IPS-18a (cell line): ENCODE measurements around the gene SPO11.

Experiments
- H3K27ac ChIP-seq: one replicate; pipeline ENCODE4 v1.5.1; 2013; ENCODE audit warnings: low read length
- H3K27me3 ChIP-seq: one replicate; pipeline ENCODE4 v1.6.1; 2013; ENCODE audit warnings: mild to moderate bottlenecking, low read length; ENCODE audit not compliant: control insufficient read depth, insufficient read depth
- H3K36me3 ChIP-seq: one replicate; pipeline ENCODE4 v1.6.1; 2013; ENCODE audit warnings: low read depth, low read length; ENCODE audit not compliant: control insufficient read depth
- H3K4me1 ChIP-seq: one replicate; pipeline ENCODE4 v1.6.1; 2013; ENCODE audit warnings: low read depth, low read length; ENCODE audit not compliant: control insufficient read depth
- H3K4me3 ChIP-seq: one replicate; pipeline ENCODE4 v1.5.1; 2013; ENCODE audit warnings: low read length
- H3K9ac ChIP-seq: one replicate; pipeline ENCODE4 v1.6.1; 2013; ENCODE audit warnings: mild to moderate bottlenecking, low read length, moderate library complexity
- H3K9me3 ChIP-seq: one replicate; pipeline ENCODE4 v1.6.1; 2013; ENCODE audit warnings: low read depth, low read length; ENCODE audit not compliant: control insufficient read depth

Gene SPO11

GRCh38 chr20:57381596-57382503, 52.2 kb downstream of the SPO11 start:
- no peak overlapping the region for H3K9ac ChIP-seq
- H3K36me3 ChIP-seq, result peaks cover 27% of the 10 kb centered on the region
- no peak overlapping the region for H3K4me3 ChIP-seq
- H3K27ac ChIP-seq, result no peak overlapping the region
- H3K27me3 ChIP-seq, result no peaks in the 10 kb centered on the region
- no peaks in the 10 kb centered on the region for H3K4me1 ChIP-seq
- H3K9me3 ChIP-seq, result no peaks in the 10 kb centered on the region

GRCh38 chr20:57382516-57382915, 52.9 kb downstream of the SPO11 start:
- Histone ChIP-seq H3K27ac (no peak overlapping the region), H3K4me1 (no peaks in the 10 kb centered on the region), H3K9me3 (no peaks in the 10 kb centered on the region), H3K9ac (no peak overlapping the region), H3K27me3 (no peaks in the 10 kb centered on the region), H3K36me3 (peaks cover 20% of the 10 kb centered on the region), H3K4me3 (no peak overlapping the region)

- no peak overlapping the region for H3K27ac ChIP-seq
- H3K9ac ChIP-seq, result no peak overlapping the region
- no peak overlapping the region for H3K4me3 ChIP-seq
- peaks cover 10% of the 10 kb centered on the region for H3K36me3 ChIP-seq
- H3K4me1 ChIP-seq, result no peaks in the 10 kb centered on the region
- no peaks in the 10 kb centered on the region for H3K9me3 ChIP-seq
- H3K27me3 ChIP-seq, result no peaks in the 10 kb centered on the region
Measured at GRCh38 chr20:57383447-57384347, 54.1 kb downstream of the SPO11 start.

- Histone ChIP-seq H3K27me3 (peaks cover under 1% of the 10 kb centered on the region), H3K36me3 (peaks cover 4% of the 10 kb centered on the region), H3K27ac (no peak overlapping the region), H3K4me3 (no peak overlapping the region), H3K4me1 (no peaks in the 10 kb centered on the region), H3K9ac (no peak overlapping the region), H3K9me3 (no peaks in the 10 kb centered on the region)
Measured at GRCh38 chr20:57384486-57384885, 54.9 kb downstream of the SPO11 start.

GRCh38 chr20:57384953-57385761, 55.6 kb downstream of the SPO11 start:
- Histone ChIP-seq H3K4me1 (peaks cover 5% of the 10 kb centered on the region), H3K9ac (no peak overlapping the region), H3K4me3 (no peak overlapping the region), H3K9me3 (no peaks in the 10 kb centered on the region), H3K27ac (no peak overlapping the region), H3K36me3 (no peaks in the 10 kb centered on the region), H3K27me3 (peaks cover 7% of the 10 kb centered on the region)

GRCh38 chr20:57385940-57386339, 56.3 kb downstream of the SPO11 start:
- peaks cover 12% of the 10 kb centered on the region for H3K4me1 ChIP-seq

GRCh38 chr20:57386762-57387161, 57.2 kb downstream of the SPO11 start:
- no peaks in the 10 kb centered on the region for H3K36me3 ChIP-seq
- no peak overlapping the region for H3K9ac ChIP-seq
- H3K27ac ChIP-seq, result no peak overlapping the region
- peaks cover 13% of the 10 kb centered on the region for H3K4me1 ChIP-seq
- no peaks in the 10 kb centered on the region for H3K9me3 ChIP-seq
- no peak overlapping the region for H3K4me3 ChIP-seq
- H3K27me3 ChIP-seq, result peaks cover 11% of the 10 kb centered on the region

More at GRCh38 chr20:57385940-57386339, 56.3 kb downstream of the SPO11 start:
- no peak overlapping the region for H3K4me3 ChIP-seq
- no peaks in the 10 kb centered on the region for H3K9me3 ChIP-seq
- peaks cover 11% of the 10 kb centered on the region for H3K27me3 ChIP-seq
- no peak overlapping the region for H3K27ac ChIP-seq
- no peaks in the 10 kb centered on the region for H3K36me3 ChIP-seq
- H3K9ac ChIP-seq, result no peak overlapping the region

- H3K4me1 ChIP-seq, result peaks cover 13% of the 10 kb centered on the region
- H3K27me3 ChIP-seq, result peaks cover 11% of the 10 kb centered on the region
- H3K9me3 ChIP-seq, result no peaks in the 10 kb centered on the region
- H3K36me3 ChIP-seq, result no peaks in the 10 kb centered on the region
- no peak overlapping the region for H3K27ac ChIP-seq
- H3K4me3 ChIP-seq, result no peak overlapping the region
- H3K9ac ChIP-seq, result no peak overlapping the region
Measured at GRCh38 chr20:57387463-57387862, 57.9 kb downstream of the SPO11 start.

- no peak overlapping the region for H3K9ac ChIP-seq
- H3K27ac ChIP-seq, result no peak overlapping the region
- peaks cover 13% of the 10 kb centered on the region for H3K4me1 ChIP-seq
- no peak overlapping the region for H3K4me3 ChIP-seq
- no peaks in the 10 kb centered on the region for H3K9me3 ChIP-seq
- H3K36me3 ChIP-seq, result peaks cover under 1% of the 10 kb centered on the region
- H3K27me3 ChIP-seq, result peaks cover 11% of the 10 kb centered on the region
Measured at GRCh38 chr20:57387945-57388371, 58.4 kb downstream of the SPO11 start.

- peaks cover 16% of the 10 kb centered on the region for H3K4me1 ChIP-seq
- peaks cover 12% of the 10 kb centered on the region for H3K36me3 ChIP-seq
- no peaks in the 10 kb centered on the region for H3K9me3 ChIP-seq
- H3K27me3 ChIP-seq, result peaks cover 11% of the 10 kb centered on the region
- no peak overlapping the region for H3K27ac ChIP-seq
- H3K4me3 ChIP-seq, result peak overlapping the region; percentile 58
- peak overlapping the region; percentile 78 for H3K9ac ChIP-seq
Measured at GRCh38 chr20:57388953-57389694, 59.5 kb downstream of the SPO11 start.
